ENCODE data around the gene SPATS2L. TPM values are rescaled to one million over a fixed set of nuclear protein-coding genes. Genes with fewer than 3 reads are reported as not detected.

The SPATS2L gene
- total RNA-seq, 1 experiment from 2014 or later = 47.3 TPM

- H2BK12ac ChIP-seq (ENCODE audit: insufficient read length, low read depth, low read length) = no peak overlapping the region
- no peak overlapping the region for H3K14ac ChIP-seq (ENCODE audit: insufficient read depth, low read length)
- H4K20me1 ChIP-seq (ENCODE audit: control insufficient read depth, insufficient read depth, insufficient read length) = no peaks in the 10 kb centered on the region
- no peak overlapping the region for H3K56ac ChIP-seq (ENCODE audit: insufficient read length, low read depth, low read length)
- no peak overlapping the region for H3T11ph ChIP-seq (ENCODE audit: low read length)
- DNase-seq = no peak
- WGBS (ENCODE audit: extremely low coverage, insufficient read length, low lambda C conversion rate) = no CpG with 5 or more reads among the region's 5 CpGs
- no peaks in the 10 kb centered on the region for H3K79me2 ChIP-seq (ENCODE audit: insufficient read depth, low read length)
- H3K18ac ChIP-seq (ENCODE audit: insufficient read length, low read depth, low read length) = no peak overlapping the region
- H3K27me3 ChIP-seq (ENCODE audit: insufficient read depth, low read length) = no peaks in the 10 kb centered on the region
- Mint-ChIP-seq H3K27ac (peak overlapping the region in 1 of 3 experiments; percentile 4; a peak in 1 of 7 replicates), H3K4me3 (no peak overlapping the region), H3K36me3 (ENCODE audit: insufficient read depth in 1 of 3, low read depth in 3 of 3) (peaks cover 0 to 13% (median 3%) of the 10 kb centered on the region in 3 experiments; a peak in 6 of 7 replicates), H3K9me3 (no peaks in the 10 kb centered on the region), H3K4me1 (peaks cover 35% of the 10 kb centered on the region in 2 experiments), H3K27me3 (ENCODE audit: low read depth) (no peaks in the 10 kb centered on the region)
- H3K23ac ChIP-seq (ENCODE audit: insufficient read length, low read depth, low read length) = no peak overlapping the region
- no peak overlapping the region for H2AK5ac ChIP-seq (ENCODE audit: insufficient read length, low read length)
- H3K9me3 ChIP-seq (ENCODE audit: control insufficient read depth, low read depth, low read length) = no peaks in the 10 kb centered on the region
- no peak overlapping the region for H4K5ac ChIP-seq (ENCODE audit: insufficient read length, low read depth, low read length)
- H3K27ac ChIP-seq (ENCODE audit: insufficient read length, low read depth, low read length) = no peak overlapping the region
- H2AFZ ChIP-seq (ENCODE audit: low read length) = no peak overlapping the region
- peaks cover 3% of the 10 kb centered on the region for H3K79me1 ChIP-seq (ENCODE audit: insufficient read depth, low read depth, low read length, poor library complexity, severe bottlenecking)
- TF ChIP-seq CTCF (conservative IDR thresholded peaks at IDR 0.05) = no peak
- H4K91ac ChIP-seq (ENCODE audit: insufficient read length, low read depth, low read length) = no peak overlapping the region
- H3K4me1 ChIP-seq (ENCODE audit: insufficient read depth, low read length) = no peaks in the 10 kb centered on the region
- H3K4me2 ChIP-seq (ENCODE audit: insufficient read depth, insufficient read length, low read length) = no peak overlapping the region
- no peak overlapping the region for H2BK120ac ChIP-seq (ENCODE audit: low read depth, low read length, poor library complexity, severe bottlenecking)
- no peak overlapping the region for H3K9ac ChIP-seq (ENCODE audit: extremely low read depth, insufficient read length, low read length)
- H3K4ac ChIP-seq (ENCODE audit: low read depth, low read length) = no peak overlapping the region
- H2BK5ac ChIP-seq (ENCODE audit: insufficient read length, low read length) = no peak overlapping the region
- H4K8ac ChIP-seq (replicated peaks; ENCODE audit: insufficient read length, low read depth, low read length) = no peak overlapping the region
- no peak overlapping the region for H2BK20ac ChIP-seq (ENCODE audit: low read depth, low read length, poor library complexity, severe bottlenecking)
- no peak overlapping the region for H2BK15ac ChIP-seq (ENCODE audit: low read depth, low read length)
- H3K23me2 ChIP-seq (ENCODE audit: insufficient read length, low read depth, low read length, poor library complexity, severe bottlenecking) = no peaks in the 10 kb centered on the region
These were observed 107.9 kb downstream of the SPATS2L start for GRCh38 chr2:200414367-200414766.
